Testis (tissue), 2 donors: ENCODE measurements around the gene LPIN3.

Experiments used
- POLR2A ChIP-seq: fragments of 450-650 bp; IDR thresholded peaks from one replicate; pipeline ENCODE4 v1.6.1; 2017; ENCODE audit warnings: antibody characterized with exemption, mild to moderate bottlenecking, moderate library complexity
- TF ChIP-seq, protein P1 (sequence below), 3 experiments: fragments of 450-650 bp in 2 of 3; fragments of 200-600 bp in 1 of 3; sonication (generic) in 1 of 3; IDR thresholded peaks; one replicate each; pipeline ENCODE4 v1.5.1; 2016 to 2019; ENCODE audit warnings: antibody characterized with exemption in 3 of 3, mild to moderate bottlenecking in 2 of 3, moderate library complexity in 1 of 3

GRCh38 chr20:41344477-41344876 is 3.9 kb downstream of the LPIN3 start:
- no peak for TF ChIP-seq POLR2A
- TF ChIP-seq, protein P1, sequence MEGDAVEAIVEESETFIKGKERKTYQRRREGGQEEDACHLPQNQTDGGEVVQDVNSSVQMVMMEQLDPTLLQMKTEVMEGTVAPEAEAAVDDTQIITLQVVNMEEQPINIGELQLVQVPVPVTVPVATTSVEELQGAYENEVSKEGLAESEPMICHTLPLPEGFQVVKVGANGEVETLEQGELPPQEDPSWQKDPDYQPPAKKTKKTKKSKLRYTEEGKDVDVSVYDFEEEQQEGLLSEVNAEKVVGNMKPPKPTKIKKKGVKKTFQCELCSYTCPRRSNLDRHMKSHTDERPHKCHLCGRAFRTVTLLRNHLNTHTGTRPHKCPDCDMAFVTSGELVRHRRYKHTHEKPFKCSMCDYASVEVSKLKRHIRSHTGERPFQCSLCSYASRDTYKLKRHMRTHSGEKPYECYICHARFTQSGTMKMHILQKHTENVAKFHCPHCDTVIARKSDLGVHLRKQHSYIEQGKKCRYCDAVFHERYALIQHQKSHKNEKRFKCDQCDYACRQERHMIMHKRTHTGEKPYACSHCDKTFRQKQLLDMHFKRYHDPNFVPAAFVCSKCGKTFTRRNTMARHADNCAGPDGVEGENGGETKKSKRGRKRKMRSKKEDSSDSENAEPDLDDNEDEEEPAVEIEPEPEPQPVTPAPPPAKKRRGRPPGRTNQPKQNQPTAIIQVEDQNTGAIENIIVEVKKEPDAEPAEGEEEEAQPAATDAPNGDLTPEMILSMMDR (IDR thresholded peaks at IDR 0.05), result no peak
